ENCODE data around the gene SKOR1.

- TF ChIP-seq, protein P1, sequence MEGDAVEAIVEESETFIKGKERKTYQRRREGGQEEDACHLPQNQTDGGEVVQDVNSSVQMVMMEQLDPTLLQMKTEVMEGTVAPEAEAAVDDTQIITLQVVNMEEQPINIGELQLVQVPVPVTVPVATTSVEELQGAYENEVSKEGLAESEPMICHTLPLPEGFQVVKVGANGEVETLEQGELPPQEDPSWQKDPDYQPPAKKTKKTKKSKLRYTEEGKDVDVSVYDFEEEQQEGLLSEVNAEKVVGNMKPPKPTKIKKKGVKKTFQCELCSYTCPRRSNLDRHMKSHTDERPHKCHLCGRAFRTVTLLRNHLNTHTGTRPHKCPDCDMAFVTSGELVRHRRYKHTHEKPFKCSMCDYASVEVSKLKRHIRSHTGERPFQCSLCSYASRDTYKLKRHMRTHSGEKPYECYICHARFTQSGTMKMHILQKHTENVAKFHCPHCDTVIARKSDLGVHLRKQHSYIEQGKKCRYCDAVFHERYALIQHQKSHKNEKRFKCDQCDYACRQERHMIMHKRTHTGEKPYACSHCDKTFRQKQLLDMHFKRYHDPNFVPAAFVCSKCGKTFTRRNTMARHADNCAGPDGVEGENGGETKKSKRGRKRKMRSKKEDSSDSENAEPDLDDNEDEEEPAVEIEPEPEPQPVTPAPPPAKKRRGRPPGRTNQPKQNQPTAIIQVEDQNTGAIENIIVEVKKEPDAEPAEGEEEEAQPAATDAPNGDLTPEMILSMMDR (IDR thresholded peaks at IDR 0.05): no peak
- no peak for TF ChIP-seq EP300 (IDR thresholded peaks at IDR 0.05)
- no peak for TF ChIP-seq POLR2A (IDR thresholded peaks at IDR 0.05)
Measured at GRCh38 chr15:67824976-67825880, at the start of gene SKOR1.
